HCT116 (cell line): ENCODE data around the gene PSEN2. TPM values are rescaled to one million over a fixed set of nuclear protein-coding genes. Genes with fewer than 3 reads are reported as not detected.

ENCODE experiments used
- ATAC-seq: fragments of 200-7000 bp; cut with Tn5 transposase; 2 replicates; pipeline ENCODE4 v1.9.1; 2020; ENCODE audit warnings: mild to moderate bottlenecking, moderate library complexity
- BruUV-seq: library from RNA; stranded (reverse); fragments of 400-500 nt; replicated peaks from 2 replicates; lab custom pipeline; 2021; lab: Mats Ljungman, UMichigan
- CTCF ChIA-PET: fragments of 300-600 bp; sonication (Branson Sonifier 250); formaldehyde crosslinking; loops from one replicate; lab custom pipeline; 2021; ENCODE audit warnings: antibody characterized with exemption; lab: Charles Lee
- POLR2A ChIA-PET: fragments of 300-600, 350-600 bp; sonication (Branson Sonifier 250); formaldehyde crosslinking; loops from one replicate; lab custom pipeline; 2021; ENCODE audit warnings: antibody characterized with exemption; lab: Charles Lee
- RAD21 ChIA-PET, 2 experiments: fragments of 300-600 bp; sonication (Branson Sonifier 250); formaldehyde crosslinking; loops; one replicate each; lab custom pipeline; 2023; ENCODE audit warnings: low total read pairs in 2 of 2; ENCODE audit not compliant: uncharacterized antibody in 2 of 2, unreplicated experiment in 2 of 2, low non-redundant PET in 1 of 2; lab: Charles Lee
- DNase-seq: peaks from one replicate; pipeline ENCODE4 v3.0.0-alpha.2; 2010; ENCODE audit warnings: low read depth, low spot score
- H2AFZ ChIP-seq: fragments of 200-600 bp; shearing (Covaris generic), sonication (generic); 2 replicates; pipeline ENCODE4 v1.6.1; 2017; ENCODE audit warnings: low read depth, mixed run types, mixed read lengths, antibody characterized with exemption, low read length; ENCODE audit not compliant: poor library complexity, severe bottlenecking
- H3K27ac ChIP-seq: 2 replicates; pipeline ENCODE4 v1.5.1; 2012; ENCODE audit warnings: low read depth, low read length
- H3K27me3 ChIP-seq: fragments of 200-600 bp; sonication (generic); 2 replicates; pipeline ENCODE4 v1.6.1; 2016; ENCODE audit warnings: mixed run types, low read length, mixed read lengths; ENCODE audit not compliant: insufficient read depth
- H3K36me3 ChIP-seq, 2 experiments: fragments of 200-500 bp in 1 of 2; fragments of 200-600 bp in 1 of 2; sonication (Bioruptor generic) in 1 of 2; sonication (generic) in 1 of 2; 2 replicates each; pipeline versions ENCODE4 v1.5.1 to v1.6.1; 2014 to 2016; ENCODE audit warnings: low read length in 2 of 2, inconsistent platforms in 1 of 2, mixed read lengths in 1 of 2, mixed run types in 1 of 2; ENCODE audit not compliant: insufficient read depth in 2 of 2, control insufficient read depth in 1 of 2
- H3K4me1 ChIP-seq, 2 experiments: fragments of 200-600 bp in 1 of 2; sonication (generic) in 1 of 2; 2 replicates each; pipeline versions ENCODE4 v1.5.1 to v1.6.1; 2012 to 2017; ENCODE audit warnings: low read length in 2 of 2, inconsistent platforms in 1 of 2, mild to moderate bottlenecking in 1 of 2, mixed read lengths in 1 of 2, mixed run types in 1 of 2, moderate library complexity in 1 of 2; ENCODE audit not compliant: insufficient read depth in 2 of 2, control insufficient read depth in 1 of 2
- H3K4me2 ChIP-seq: fragments of 200-600 bp; sonication (generic); 2 replicates; pipeline ENCODE4 v1.6.1; 2017; ENCODE audit warnings: mixed run types, low read length, mixed read lengths
- H3K4me3 ChIP-seq, 2 experiments: fragments of 200-600 bp in 1 of 2; sonication (generic) in 1 of 2; replicated peaks in 1 of 2; 2 replicates each; pipeline ENCODE4 v1.5.1; 2011 to 2016; ENCODE audit warnings: low read length in 2 of 2, control low read depth in 1 of 2, low read depth in 1 of 2, mild to moderate bottlenecking in 1 of 2, mixed read lengths in 1 of 2, mixed run types in 1 of 2
- H3K79me2 ChIP-seq: fragments of 200-600 bp; sonication (generic); 2 replicates; pipeline ENCODE4 v1.6.1; 2017; ENCODE audit warnings: mild to moderate bottlenecking, mixed run types, low read length, moderate library complexity, mixed read lengths; ENCODE audit not compliant: insufficient read depth
- H3K9ac ChIP-seq: fragments of 200-600 bp; sonication (generic); 2 replicates; pipeline ENCODE4 v1.6.1; 2016; ENCODE audit warnings: low read length, mixed read lengths
- H3K9me2 ChIP-seq: fragments of 200-600 bp; sonication (generic), shearing (Covaris generic); 2 replicates; pipeline ENCODE4 v1.6.1; 2017; ENCODE audit warnings: mixed run types, mild to moderate bottlenecking, moderate library complexity; ENCODE audit not compliant: insufficient read depth
- H3K9me3 ChIP-seq, 2 experiments: fragments of 200-500 bp in 1 of 2; fragments of 200-600 bp in 1 of 2; sonication (Bioruptor generic) in 1 of 2; sonication (generic) in 1 of 2; 2 replicates each; pipeline ENCODE4 v1.6.1; 2014 to 2017; ENCODE audit warnings: low read length in 2 of 2, mixed read lengths in 2 of 2, inconsistent platforms in 1 of 2, low read depth in 1 of 2, mild to moderate bottlenecking in 1 of 2, mixed run types in 1 of 2, moderate library complexity in 1 of 2; ENCODE audit not compliant: control insufficient read depth in 1 of 2, insufficient read depth in 1 of 2
- H4K20me1 ChIP-seq: fragments of 200-600 bp; sonication (generic), shearing (Covaris generic); 2 replicates; pipeline ENCODE4 v1.6.1; 2017; ENCODE audit warnings: mixed run types, mild to moderate bottlenecking, moderate library complexity; ENCODE audit not compliant: insufficient read depth
- CBX3 ChIP-seq: IDR thresholded peaks from 2 replicates; pipeline ENCODE4 v1.6.1; 2012; ENCODE audit warnings: low read depth
- EGR1 ChIP-seq: IDR thresholded peaks from 2 replicates; pipeline ENCODE4 v1.6.1; 2012; ENCODE audit warnings: low read depth
- EZH2 ChIP-seq: fragments of 200-600 bp; sonication (generic); IDR thresholded peaks from 2 replicates; pipeline ENCODE4 v1.6.1; 2017; ENCODE audit warnings: antibody characterized with exemption, mixed run types
- POLR2A ChIP-seq: IDR thresholded peaks from 2 replicates; pipeline ENCODE4 v1.7.0; 2011; ENCODE audit warnings: borderline replicate concordance; ENCODE audit not compliant: insufficient read depth, insufficient read length; ENCODE audit errors: extremely low read depth
- RAD21 ChIP-seq: IDR thresholded peaks from 2 replicates; pipeline ENCODE4 v1.6.1; 2012; ENCODE audit warnings: low read depth, mild to moderate bottlenecking
- SP1 ChIP-seq: IDR thresholded peaks from 2 replicates; pipeline ENCODE4 v1.6.1; 2012; ENCODE audit warnings: low read depth
- SRF ChIP-seq: IDR thresholded peaks from 2 replicates; pipeline ENCODE4 v1.6.1; 2012; ENCODE audit warnings: low read depth
- TCF7L2 ChIP-seq: IDR thresholded peaks from 2 replicates; pipeline ENCODE4 v1.7.0; 2011; ENCODE audit warnings: borderline replicate concordance, inconsistent platforms; ENCODE audit not compliant: insufficient read depth, insufficient read length; ENCODE audit errors: extremely low read depth
- intact Hi-C: fragments of 100-400 bp; cut with micrococcal nuclease; formaldehyde crosslinking; loops from 2 replicates; pipeline ENCODE4 v1.10.0; 2022
- total RNA-seq: library from RNA; stranded (reverse); gene quantifications from one replicate; pipeline ENCODE4 v1.2.1, GENCODE V29; 2021; ENCODE audit not compliant: unreplicated experiment
- TF ChIP-seq, protein P1 (sequence below): IDR thresholded peaks from 2 replicates; pipeline ENCODE4 v1.6.1; 2011; ENCODE audit warnings: mild to moderate bottlenecking, low read length, moderate library complexity; ENCODE audit not compliant: insufficient replicate concordance; ENCODE audit errors: extremely low read depth
- TF ChIP-seq, protein P2 (sequence below): IDR thresholded peaks from 2 replicates; pipeline ENCODE4 v1.6.1; 2012
- TF ChIP-seq, protein P3 (sequence below): IDR thresholded peaks from 2 replicates; pipeline ENCODE4 v1.6.1; 2012; ENCODE audit warnings: low read depth

Gene PSEN2
- total RNA-seq, 1 experiment from 2014 or later: 28.5 TPM

DNA sequence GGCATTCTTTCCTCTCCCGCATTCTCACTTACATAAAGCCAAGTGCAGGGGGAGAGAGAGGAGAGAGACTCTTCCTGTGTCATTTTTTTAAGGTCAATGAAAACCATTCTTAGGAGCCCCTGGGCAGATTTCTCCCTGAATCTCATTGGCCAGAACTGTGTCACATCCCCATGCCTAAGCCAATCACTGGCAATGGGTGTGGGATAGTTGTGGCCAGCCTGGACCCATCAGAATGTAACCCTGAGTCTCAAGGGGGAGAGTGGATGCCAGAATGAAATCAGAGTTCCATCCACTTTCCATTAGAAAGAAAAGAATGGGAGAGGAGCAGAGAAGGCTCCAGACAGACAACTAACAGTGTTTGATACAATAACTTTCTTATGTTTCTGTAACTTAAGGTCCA lies 38.5 kb downstream of the PSEN2 start:
- Histone ChIP-seq H4K20me1 (no peaks in the 10 kb centered on the region), H2AFZ (no peak overlapping the region), H3K4me2 (no peak overlapping the region), H3K4me1 (no peaks in the 10 kb centered on the region), H3K27ac (no peak overlapping the region), H3K79me2 (no peaks in the 10 kb centered on the region), H3K36me3 (no peaks in the 10 kb centered on the region; a peak in 2 of 4 replicates), H3K9ac (no peak overlapping the region), H3K4me3 (no peak overlapping the region), H3K9me2 (no peaks in the 10 kb centered on the region), H3K9me3 (no peaks in the 10 kb centered on the region), H3K27me3 (no peaks in the 10 kb centered on the region)
- ChIA-PET POLR2A (no interaction called here), CTCF (no interaction called here), RAD21 (no interaction called here)
- intact Hi-C loops: no loop called here
- DNase-seq: no peak
- BruUV-seq: no TSS peak
- ATAC-seq: no peak
- TF ChIP-seq POLR2A: no peak
- no peak for TF ChIP-seq RAD21
- TF ChIP-seq, protein P1, sequence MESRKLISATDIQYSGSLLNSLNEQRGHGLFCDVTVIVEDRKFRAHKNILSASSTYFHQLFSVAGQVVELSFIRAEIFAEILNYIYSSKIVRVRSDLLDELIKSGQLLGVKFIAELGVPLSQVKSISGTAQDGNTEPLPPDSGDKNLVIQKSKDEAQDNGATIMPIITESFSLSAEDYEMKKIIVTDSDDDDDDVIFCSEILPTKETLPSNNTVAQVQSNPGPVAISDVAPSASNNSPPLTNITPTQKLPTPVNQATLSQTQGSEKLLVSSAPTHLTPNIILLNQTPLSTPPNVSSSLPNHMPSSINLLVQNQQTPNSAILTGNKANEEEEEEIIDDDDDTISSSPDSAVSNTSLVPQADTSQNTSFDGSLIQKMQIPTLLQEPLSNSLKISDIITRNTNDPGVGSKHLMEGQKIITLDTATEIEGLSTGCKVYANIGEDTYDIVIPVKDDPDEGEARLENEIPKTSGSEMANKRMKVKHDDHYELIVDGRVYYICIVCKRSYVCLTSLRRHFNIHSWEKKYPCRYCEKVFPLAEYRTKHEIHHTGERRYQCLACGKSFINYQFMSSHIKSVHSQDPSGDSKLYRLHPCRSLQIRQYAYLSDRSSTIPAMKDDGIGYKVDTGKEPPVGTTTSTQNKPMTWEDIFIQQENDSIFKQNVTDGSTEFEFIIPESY: no peak
- no peak for TF ChIP-seq SRF
- TF ChIP-seq, protein P2, sequence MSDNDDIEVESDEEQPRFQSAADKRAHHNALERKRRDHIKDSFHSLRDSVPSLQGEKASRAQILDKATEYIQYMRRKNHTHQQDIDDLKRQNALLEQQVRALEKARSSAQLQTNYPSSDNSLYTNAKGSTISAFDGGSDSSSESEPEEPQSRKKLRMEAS: no peak
- no peak for TF ChIP-seq TCF7L2
- no peak for TF ChIP-seq CBX3
- TF ChIP-seq, protein P3, sequence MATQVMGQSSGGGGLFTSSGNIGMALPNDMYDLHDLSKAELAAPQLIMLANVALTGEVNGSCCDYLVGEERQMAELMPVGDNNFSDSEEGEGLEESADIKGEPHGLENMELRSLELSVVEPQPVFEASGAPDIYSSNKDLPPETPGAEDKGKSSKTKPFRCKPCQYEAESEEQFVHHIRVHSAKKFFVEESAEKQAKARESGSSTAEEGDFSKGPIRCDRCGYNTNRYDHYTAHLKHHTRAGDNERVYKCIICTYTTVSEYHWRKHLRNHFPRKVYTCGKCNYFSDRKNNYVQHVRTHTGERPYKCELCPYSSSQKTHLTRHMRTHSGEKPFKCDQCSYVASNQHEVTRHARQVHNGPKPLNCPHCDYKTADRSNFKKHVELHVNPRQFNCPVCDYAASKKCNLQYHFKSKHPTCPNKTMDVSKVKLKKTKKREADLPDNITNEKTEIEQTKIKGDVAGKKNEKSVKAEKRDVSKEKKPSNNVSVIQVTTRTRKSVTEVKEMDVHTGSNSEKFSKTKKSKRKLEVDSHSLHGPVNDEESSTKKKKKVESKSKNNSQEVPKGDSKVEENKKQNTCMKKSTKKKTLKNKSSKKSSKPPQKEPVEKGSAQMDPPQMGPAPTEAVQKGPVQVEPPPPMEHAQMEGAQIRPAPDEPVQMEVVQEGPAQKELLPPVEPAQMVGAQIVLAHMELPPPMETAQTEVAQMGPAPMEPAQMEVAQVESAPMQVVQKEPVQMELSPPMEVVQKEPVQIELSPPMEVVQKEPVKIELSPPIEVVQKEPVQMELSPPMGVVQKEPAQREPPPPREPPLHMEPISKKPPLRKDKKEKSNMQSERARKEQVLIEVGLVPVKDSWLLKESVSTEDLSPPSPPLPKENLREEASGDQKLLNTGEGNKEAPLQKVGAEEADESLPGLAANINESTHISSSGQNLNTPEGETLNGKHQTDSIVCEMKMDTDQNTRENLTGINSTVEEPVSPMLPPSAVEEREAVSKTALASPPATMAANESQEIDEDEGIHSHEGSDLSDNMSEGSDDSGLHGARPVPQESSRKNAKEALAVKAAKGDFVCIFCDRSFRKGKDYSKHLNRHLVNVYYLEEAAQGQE: no peak
- no peak for TF ChIP-seq EZH2
- no peak for TF ChIP-seq SP1
- no peak for TF ChIP-seq EGR1
